Stimulated activated CD8-positive, alpha-beta memory T cell treated with anti-CD3 and anti-CD28 coated beads, Interleukin-4, amount 100 ng/mL, for 1 hour (primary cell): ENCODE measurements around the gene HOXA6.

Experiments used
- DNase-seq, 2 donors: peaks; one replicate each; pipeline ENCODE4 v3.0.0-alpha.2; 2020; ENCODE audit warnings: low read depth in 2 of 2, low spot score in 1 of 2

HOXA6 gene

GRCh38 chr7:27147199-27148030 lies at the start of gene HOXA6:
HOXA6 (minus strand) TSS chr7:27147774; CDS start chr7:27147749, 25 bp downstream.
- DNase-seq: no peak

DNA sequence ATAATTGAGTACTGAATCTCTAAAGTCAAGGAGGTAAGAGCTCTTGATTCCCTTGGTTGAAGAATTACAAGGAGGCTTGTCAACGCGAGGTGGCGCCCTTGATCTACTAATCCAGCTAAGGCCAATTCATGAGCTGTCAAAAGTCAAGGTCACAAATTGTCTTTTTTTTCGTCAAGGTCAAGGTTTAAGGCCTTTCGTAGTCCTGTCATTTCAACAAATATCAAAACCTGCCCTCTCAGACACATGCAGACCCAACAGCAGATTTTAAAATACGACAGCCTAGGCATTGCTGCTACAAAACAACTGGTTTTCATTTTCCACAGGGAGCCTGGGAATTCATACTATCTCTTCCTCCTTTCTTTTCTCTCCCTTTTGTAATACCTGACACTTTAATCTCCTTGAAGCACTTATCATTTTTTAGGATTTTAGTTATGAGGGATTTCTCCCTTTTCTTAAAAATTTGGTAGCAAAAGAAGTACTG lies 48.8 kb upstream of the HOXA6 start:
- DNase-seq: peak; percentile 58 to 75

GRCh38 chr7:27194686-27195379 lies 47.3 kb upstream of the HOXA6 start:
- no peak for DNase-seq

DNA sequence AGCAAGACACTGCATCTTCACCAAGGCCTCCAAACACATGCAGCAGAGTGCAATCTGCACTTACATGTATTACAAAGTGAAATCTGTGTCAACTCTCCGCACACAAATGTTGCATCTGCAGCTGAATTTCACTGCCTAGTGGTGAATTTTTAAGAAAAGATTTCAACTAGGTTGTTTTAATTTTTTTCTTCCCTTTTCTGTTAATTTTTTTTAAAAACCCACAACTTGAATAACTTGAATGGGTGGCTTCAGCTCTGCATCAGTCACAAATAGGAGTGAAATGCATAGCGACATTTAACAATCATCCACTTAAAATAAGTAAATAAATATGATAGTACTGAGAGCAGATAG lies 46.4 kb upstream of the HOXA6 start:
- DNase-seq: no peak

GRCh38 chr7:27193335-27194001 lies 45.9 kb upstream of the HOXA6 start:
- no peak for DNase-seq

- DNase-seq: no peak
Observed at GRCh38 chr7:27192546-27193334, 45.2 kb upstream of the HOXA6 start.

GRCh38 chr7:27191833-27192545 lies 44.4 kb upstream of the HOXA6 start:
- no peak for DNase-seq

GRCh38 chr7:27191161-27191731 lies 43.7 kb upstream of the HOXA6 start:
- DNase-seq: no peak

- DNase-seq: no peak
Observed at GRCh38 chr7:27189997-27190748, 42.6 kb upstream of the HOXA6 start.

DNA sequence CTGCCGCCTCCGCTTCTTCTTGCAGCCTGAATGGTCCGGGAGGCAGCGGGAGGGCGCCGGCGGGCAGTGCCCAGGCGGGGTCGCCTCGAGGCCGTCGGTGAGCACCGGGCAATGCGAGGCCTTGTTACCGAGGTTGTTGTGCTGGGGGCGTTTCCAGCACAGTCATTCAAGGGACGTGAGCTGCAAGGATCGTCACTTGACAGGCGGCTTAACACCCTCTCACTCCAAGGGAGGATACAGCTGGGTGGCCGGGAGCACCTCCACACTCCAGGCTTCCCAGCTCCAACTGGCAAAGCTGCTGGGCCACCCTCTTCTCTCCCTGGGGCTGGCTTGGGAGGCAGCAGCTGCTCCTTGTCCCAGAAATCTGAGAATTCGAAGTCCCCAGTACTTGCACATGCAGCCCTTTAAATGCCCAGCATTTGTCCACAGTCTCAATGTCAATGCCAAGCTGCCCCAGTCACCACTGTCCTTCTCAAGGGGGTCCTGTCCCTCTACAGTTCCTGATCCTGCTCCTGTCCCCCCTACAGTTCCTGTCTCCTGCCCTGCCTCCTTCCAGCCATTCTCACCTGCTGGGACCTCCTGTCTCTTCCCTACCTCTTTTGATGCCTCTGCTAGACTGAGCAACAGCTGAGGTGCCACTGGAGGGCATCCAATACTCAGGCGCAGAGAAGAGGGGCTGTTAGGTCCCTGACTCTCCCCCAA lies 41.9 kb upstream of the HOXA6 start:
- DNase-seq: no peak

GRCh38 chr7:27188386-27189294 lies 41.1 kb upstream of the HOXA6 start:
- no peak for DNase-seq

DNA sequence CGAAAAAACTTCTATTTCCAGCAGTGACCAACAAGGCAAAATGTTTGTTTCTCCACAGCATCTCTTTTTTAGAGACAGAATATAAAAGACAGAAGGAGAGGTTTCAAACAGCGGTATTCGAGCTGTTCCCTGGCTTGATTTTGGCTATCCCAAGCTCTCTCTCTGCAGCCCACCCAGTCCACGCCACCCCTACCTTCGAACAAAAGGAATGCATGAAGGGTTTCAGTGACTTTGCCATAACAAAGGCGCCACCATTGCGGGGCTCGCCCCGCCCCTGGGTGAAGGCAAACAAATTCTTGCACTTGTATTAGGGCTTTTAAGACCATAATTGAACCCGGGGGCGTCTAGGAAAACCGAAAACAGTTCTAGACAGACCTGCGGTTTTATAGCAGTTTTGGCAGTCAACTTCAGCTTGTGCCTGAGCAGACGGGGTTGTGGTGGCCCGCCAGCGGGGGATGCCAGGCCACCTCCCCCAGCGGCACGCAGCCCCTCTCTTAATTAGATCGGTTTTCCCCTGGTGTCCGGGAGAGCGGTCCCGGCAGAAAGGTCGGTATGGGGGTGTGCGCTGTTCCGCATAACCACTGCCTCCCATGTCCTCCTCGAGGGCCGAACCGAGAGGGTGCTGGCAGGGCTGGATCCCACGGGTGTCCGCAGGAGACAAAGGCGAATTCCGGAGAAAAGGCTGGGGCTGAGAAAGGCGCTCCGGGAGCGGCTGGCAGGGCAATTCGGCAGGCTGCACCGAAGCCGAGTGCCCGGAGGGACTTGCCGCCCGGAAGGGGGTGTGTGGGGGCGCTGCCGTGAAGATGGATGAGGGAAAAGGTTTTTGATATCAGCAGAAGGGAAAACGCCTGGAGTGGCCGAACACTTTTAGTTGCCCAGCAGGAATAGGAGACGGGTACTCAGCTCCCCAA lies 40.2 kb upstream of the HOXA6 start:
- DNase-seq: no peak

- no peak for DNase-seq
Observed at GRCh38 chr7:27186668-27187474, 39.3 kb upstream of the HOXA6 start.

- no peak for DNase-seq
Observed at GRCh38 chr7:27185854-27186667, 38.5 kb upstream of the HOXA6 start.
